Breast epithelium (tissue), 3 donors: ENCODE data around the gene CCDC188.

Source experiments
- POLR2A ChIP-seq: fragments of 450-650 bp; IDR thresholded peaks from one replicate; pipeline ENCODE4 v1.6.1; 2016; ENCODE audit warnings: antibody characterized with exemption, mild to moderate bottlenecking, moderate library complexity
- POLR2AphosphoS5 ChIP-seq, 3 donors: sonication (generic); formaldehyde crosslinking; IDR thresholded peaks; one replicate each; pipeline ENCODE4 v1.6.1; 2017; ENCODE audit warnings: antibody characterized with exemption in 3 of 3
- TF ChIP-seq, protein P1 (sequence below), 3 donors: fragments of 450-650 bp; IDR thresholded peaks; one replicate each; pipeline ENCODE4 v1.5.1; 2016 to 2017; ENCODE audit warnings: antibody characterized with exemption in 3 of 3, mild to moderate bottlenecking in 3 of 3, moderate library complexity in 3 of 3

- TF ChIP-seq POLR2AphosphoS5 (IDR thresholded peaks at IDR 0.05) (no peak), POLR2A (no peak)
- TF ChIP-seq, protein P1, sequence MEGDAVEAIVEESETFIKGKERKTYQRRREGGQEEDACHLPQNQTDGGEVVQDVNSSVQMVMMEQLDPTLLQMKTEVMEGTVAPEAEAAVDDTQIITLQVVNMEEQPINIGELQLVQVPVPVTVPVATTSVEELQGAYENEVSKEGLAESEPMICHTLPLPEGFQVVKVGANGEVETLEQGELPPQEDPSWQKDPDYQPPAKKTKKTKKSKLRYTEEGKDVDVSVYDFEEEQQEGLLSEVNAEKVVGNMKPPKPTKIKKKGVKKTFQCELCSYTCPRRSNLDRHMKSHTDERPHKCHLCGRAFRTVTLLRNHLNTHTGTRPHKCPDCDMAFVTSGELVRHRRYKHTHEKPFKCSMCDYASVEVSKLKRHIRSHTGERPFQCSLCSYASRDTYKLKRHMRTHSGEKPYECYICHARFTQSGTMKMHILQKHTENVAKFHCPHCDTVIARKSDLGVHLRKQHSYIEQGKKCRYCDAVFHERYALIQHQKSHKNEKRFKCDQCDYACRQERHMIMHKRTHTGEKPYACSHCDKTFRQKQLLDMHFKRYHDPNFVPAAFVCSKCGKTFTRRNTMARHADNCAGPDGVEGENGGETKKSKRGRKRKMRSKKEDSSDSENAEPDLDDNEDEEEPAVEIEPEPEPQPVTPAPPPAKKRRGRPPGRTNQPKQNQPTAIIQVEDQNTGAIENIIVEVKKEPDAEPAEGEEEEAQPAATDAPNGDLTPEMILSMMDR (IDR thresholded peaks at IDR 0.05) = no peak
These were observed 13.0 kb downstream of the CCDC188 start for GRCh38 chr22:20137671-20138416.
